GM06990 (cell line): ENCODE results near the gene ANO10.
"Not testable (repeated sequence)": the region's sequence is repeated elsewhere in the genome, so short reads cannot be mapped to it uniquely, and the experiment has no call there.

Experiments used
- DNase-seq: peaks from one replicate; pipeline ENCODE4 v3.0.0-alpha.2; 2011; ENCODE audit not compliant: insufficient read length; ENCODE audit errors: extremely low read depth
- H3K27me3 ChIP-seq: replicated peaks from 2 replicates; pipeline ENCODE4 v1.6.0; 2011; ENCODE audit warnings: low read length; ENCODE audit not compliant: control insufficient read depth, insufficient read depth
- H3K36me3 ChIP-seq: 2 replicates; pipeline ENCODE4 v1.5.1; 2011; ENCODE audit warnings: low read length; ENCODE audit not compliant: control insufficient read depth, insufficient read depth
- H3K4me3 ChIP-seq: replicated peaks from 2 replicates; pipeline ENCODE4 v1.5.1; 2011; ENCODE audit warnings: low read depth, mild to moderate bottlenecking, control low read depth, low read length
- TF ChIP-seq, protein P1 (sequence below): IDR thresholded peaks from 2 replicates; pipeline ENCODE4 v1.5.1; 2011; ENCODE audit warnings: low read length, control low read depth, mild to moderate bottlenecking, inconsistent platforms; ENCODE audit not compliant: insufficient read depth, poor library complexity, severe bottlenecking

ANO10 gene

DNA sequence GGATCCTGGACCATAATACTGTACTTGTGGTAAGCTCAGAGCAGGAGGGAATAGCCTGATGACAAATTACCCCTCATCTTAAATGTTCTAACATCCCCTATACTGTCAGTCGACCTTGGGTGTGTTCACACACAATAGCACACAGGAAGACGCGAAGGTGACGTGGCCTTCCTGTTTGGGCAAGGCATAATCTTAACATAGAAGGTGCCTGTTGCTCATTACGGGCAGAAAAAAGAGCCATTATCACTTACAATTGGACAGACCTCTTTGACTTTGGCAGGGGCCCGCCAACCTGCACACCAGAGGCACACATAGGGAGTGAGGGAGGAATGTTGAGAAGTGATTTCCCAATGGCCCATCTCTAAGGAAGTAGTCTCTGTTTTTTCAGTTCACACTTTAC, 144.2 kb downstream of the ANO10 start:
- no peak for DNase-seq
- H3K27me3 ChIP-seq, result no peaks in the 10 kb centered on the region
- no peaks in the 10 kb centered on the region for H3K36me3 ChIP-seq
- TF ChIP-seq, protein P1, sequence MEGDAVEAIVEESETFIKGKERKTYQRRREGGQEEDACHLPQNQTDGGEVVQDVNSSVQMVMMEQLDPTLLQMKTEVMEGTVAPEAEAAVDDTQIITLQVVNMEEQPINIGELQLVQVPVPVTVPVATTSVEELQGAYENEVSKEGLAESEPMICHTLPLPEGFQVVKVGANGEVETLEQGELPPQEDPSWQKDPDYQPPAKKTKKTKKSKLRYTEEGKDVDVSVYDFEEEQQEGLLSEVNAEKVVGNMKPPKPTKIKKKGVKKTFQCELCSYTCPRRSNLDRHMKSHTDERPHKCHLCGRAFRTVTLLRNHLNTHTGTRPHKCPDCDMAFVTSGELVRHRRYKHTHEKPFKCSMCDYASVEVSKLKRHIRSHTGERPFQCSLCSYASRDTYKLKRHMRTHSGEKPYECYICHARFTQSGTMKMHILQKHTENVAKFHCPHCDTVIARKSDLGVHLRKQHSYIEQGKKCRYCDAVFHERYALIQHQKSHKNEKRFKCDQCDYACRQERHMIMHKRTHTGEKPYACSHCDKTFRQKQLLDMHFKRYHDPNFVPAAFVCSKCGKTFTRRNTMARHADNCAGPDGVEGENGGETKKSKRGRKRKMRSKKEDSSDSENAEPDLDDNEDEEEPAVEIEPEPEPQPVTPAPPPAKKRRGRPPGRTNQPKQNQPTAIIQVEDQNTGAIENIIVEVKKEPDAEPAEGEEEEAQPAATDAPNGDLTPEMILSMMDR, result no peak
- no peak overlapping the region for H3K4me3 ChIP-seq

DNA sequence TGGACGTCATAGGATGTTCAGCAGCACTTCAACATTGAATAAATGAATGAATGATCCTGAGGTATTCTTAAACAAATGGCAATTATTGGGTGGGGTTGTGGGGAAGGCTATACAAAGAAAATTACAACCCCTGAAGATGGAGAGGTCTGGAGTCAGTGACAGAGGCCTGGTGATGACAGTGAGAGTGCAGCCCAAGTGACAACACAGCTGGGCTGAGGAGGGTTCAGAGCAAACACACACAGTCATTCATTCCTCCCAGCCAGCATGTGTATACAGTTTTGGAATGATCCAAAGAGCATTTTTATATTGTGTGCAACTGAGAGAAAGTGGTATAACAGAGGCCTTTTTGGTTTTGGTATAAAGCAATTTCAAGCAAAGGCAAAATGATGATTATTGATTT, 148.1 kb downstream of the ANO10 start:
- Histone ChIP-seq H3K27me3 (no peaks in the 10 kb centered on the region), H3K36me3 (no peaks in the 10 kb centered on the region), H3K4me3 (no peak overlapping the region)
- DNase-seq, result no peak
- TF ChIP-seq, protein P1, result no peak

DNA sequence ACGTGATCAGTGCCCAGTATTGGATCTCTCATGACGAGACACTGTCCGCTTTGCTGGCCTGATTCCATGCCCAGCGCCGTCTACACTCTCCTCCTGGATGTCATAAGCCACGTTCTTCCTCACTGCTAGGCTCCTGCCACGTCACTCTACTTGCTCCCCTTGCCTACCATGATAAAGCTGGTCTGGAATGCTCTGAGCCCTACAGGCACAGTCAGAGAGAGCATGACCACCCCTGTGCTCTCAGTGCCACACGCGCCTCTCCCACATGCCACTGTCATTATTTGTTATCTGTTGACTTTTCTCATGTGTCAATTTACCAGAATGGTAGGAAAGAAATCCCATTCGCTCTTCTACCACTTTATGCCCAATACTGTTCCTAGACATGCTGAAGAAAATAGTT, 148.6 kb downstream of the ANO10 start:
- DNase-seq, result no peak
- Histone ChIP-seq H3K4me3 (no peak overlapping the region), H3K27me3 (no peaks in the 10 kb centered on the region), H3K36me3 (no peaks in the 10 kb centered on the region)
- TF ChIP-seq, protein P1, result no peak

DNA sequence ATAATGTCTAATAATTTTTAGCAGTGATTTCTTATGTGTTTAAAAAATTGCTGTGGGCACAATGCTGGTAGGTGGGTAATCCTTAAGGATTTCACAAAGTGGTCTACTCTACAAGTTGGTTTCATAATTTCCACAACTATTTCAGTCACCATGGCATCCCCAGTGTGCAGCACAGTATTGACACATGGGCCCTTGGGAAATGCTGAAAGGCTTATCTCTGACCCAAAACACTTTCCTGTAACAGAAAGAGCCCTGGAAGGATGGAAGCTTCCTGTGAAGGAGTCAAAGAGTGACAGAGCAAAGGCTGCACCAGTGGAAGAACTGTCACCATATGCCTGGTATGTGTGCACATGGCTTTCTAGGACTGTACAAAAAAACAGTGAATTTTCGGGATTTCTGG, 153.7 kb downstream of the ANO10 start:
- DNase-seq, result no peak
- TF ChIP-seq, protein P1, result no peak
- no peaks in the 10 kb centered on the region for H3K27me3 ChIP-seq
- no peaks in the 10 kb centered on the region for H3K36me3 ChIP-seq
- no peak overlapping the region for H3K4me3 ChIP-seq

- DNase-seq, result no peak
- Histone ChIP-seq H3K4me3 (no peak overlapping the region), H3K36me3 (no peaks in the 10 kb centered on the region), H3K27me3 (no peaks in the 10 kb centered on the region)
- TF ChIP-seq, protein P1, result no peak
Observed at GRCh38 chr3:43465109-43465508, 156.7 kb downstream of the ANO10 start.

DNA sequence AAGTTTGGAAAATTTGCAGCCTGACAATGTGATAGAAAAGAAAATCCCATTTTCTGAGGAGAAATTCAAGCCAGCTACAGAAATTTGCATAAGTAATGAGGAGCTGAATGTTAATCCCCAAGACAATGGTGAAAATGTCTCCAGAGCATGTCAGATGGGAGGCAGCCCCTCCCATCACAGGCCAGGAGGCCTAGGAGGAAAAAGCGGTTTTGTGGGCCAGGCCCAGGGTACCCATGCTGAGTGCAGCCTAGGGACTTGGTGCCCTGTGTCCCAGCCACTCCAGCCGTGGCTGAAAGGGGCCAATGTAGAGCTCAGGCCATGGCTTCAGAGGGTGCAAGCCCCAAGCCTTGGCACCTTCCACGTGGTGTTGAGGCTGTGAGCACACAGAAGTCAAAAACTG, 159.2 kb downstream of the ANO10 start:
- not testable (repeated sequence) for H3K36me3 ChIP-seq, DNase-seq, H3K4me3 ChIP-seq, H3K27me3 ChIP-seq

DNA sequence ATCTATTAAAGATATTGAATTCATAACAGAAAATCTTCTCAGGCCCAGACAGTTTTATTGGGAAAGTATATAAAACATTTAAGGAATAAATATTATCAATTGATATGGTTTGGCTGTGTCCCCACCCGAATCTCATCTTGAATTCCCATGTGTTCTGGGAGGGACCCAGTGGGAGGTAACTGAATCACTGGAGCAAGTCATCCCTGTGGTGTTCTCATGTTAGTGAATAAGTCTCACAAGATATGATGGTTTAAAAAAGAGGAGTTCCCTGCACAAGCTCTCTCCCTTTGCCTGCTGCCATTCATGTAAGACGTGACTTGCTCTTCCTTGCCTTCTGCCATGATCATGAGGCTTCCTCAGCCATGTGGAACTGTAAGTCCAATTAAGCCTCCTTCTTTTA, 160.5 kb downstream of the ANO10 start:
- H3K27me3 ChIP-seq, result no peaks in the 10 kb centered on the region
- H3K4me3 ChIP-seq, result no peak overlapping the region
- TF ChIP-seq, protein P1, result no peak
- no peak for DNase-seq
- H3K36me3 ChIP-seq, result no peaks in the 10 kb centered on the region

DNA sequence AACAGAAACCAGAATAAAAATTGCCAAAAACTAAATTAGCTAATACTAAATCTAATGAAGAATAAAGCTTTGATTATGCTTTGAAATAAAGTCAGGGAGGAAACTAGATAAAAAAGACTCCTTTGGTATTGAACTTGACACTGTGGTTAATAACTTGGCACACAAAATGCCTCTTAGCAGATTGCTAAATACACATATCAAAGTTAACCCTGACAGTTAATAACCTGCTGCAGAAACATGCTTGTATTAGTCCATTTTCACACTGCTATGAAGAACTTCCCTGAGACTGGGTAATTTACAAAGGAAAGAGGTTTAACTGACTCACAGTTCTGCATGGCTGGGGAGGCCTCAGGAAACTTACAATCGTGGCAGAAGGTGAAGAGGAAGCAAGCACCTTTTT, 164.8 kb downstream of the ANO10 start:
- not testable (repeated sequence) for H3K4me3 ChIP-seq, DNase-seq, H3K27me3 ChIP-seq, H3K36me3 ChIP-seq
